Panc1 (cell line): Measurements from ENCODE around the gene MMAB. TPM values are rescaled to one million over a fixed set of nuclear protein-coding genes. Genes with fewer than 3 reads are reported as not detected.

ENCODE experiments used
- ATAC-seq: fragments of 200-7000 bp; cut with Tn5 transposase; 2 replicates; pipeline ENCODE4 v1.9.1; 2020; ENCODE audit warnings: mild to moderate bottlenecking, moderate library complexity
- BruUV-seq: library from RNA; stranded (reverse); fragments of 400-500 nt; replicated peaks from 2 replicates; lab custom pipeline; 2021; lab: Mats Ljungman, UMichigan
- CTCF ChIA-PET: fragments of 300-600 bp; sonication (Branson Sonifier 250); formaldehyde crosslinking; loops from one replicate; lab custom pipeline; 2022; ENCODE audit warnings: antibody characterized with exemption; lab: Charles Lee
- POLR2A ChIA-PET: fragments of 300-600 bp; sonication (Branson Sonifier 250); formaldehyde crosslinking; loops from one replicate; lab custom pipeline; 2022; ENCODE audit warnings: antibody characterized with exemption; lab: Charles Lee
- DNase-seq: peaks from one replicate; pipeline ENCODE4 v3.0.0-alpha.2; 2010; ENCODE audit warnings: low read depth, low spot score
- H3K27ac ChIP-seq: 2 replicates; pipeline ENCODE4 v1.5.1; 2011; ENCODE audit warnings: mild to moderate bottlenecking, low read length, inconsistent platforms
- H3K27me3 ChIP-seq: fragments of 200-500 bp; sonication (Bioruptor generic); 2 replicates; pipeline ENCODE4 v1.6.0; 2014; ENCODE audit warnings: low read length, inconsistent platforms; ENCODE audit not compliant: control insufficient read depth, insufficient read depth
- H3K36me3 ChIP-seq: fragments of 200-500 bp; sonication (Bioruptor generic); 2 replicates; pipeline ENCODE4 v1.5.1; 2014; ENCODE audit warnings: inconsistent platforms, mild to moderate bottlenecking, low read length, moderate library complexity; ENCODE audit not compliant: control insufficient read depth, insufficient read depth
- H3K4me1 ChIP-seq: 2 replicates; pipeline ENCODE4 v1.5.1; 2011; ENCODE audit warnings: inconsistent platforms, mild to moderate bottlenecking, low read length, moderate library complexity; ENCODE audit not compliant: control insufficient read depth, insufficient read depth
- H3K4me3 ChIP-seq, 2 experiments: 2 replicates each; pipeline ENCODE4 v1.5.1; 2011 to 2012; ENCODE audit warnings: low read depth in 2 of 2, low read length in 2 of 2, mild to moderate bottlenecking in 2 of 2, inconsistent platforms in 1 of 2, moderate library complexity in 1 of 2
- H3K9me3 ChIP-seq: fragments of 200-500 bp; sonication (Bioruptor generic); 2 replicates; pipeline ENCODE4 v1.5.1; 2014; ENCODE audit warnings: low read depth, mild to moderate bottlenecking, inconsistent platforms, low read length, moderate library complexity; ENCODE audit not compliant: control insufficient read depth, insufficient read depth
- POLR2AphosphoS5 ChIP-seq: IDR thresholded peaks from 2 replicates; pipeline ENCODE4 v1.6.1; 2012; ENCODE audit warnings: mild to moderate bottlenecking, low read depth, low read length, moderate library complexity
- SIN3A ChIP-seq: IDR thresholded peaks from 2 replicates; pipeline ENCODE4 v1.6.1; 2012; ENCODE audit warnings: low read depth, mild to moderate bottlenecking, low read length, moderate library complexity, borderline replicate concordance; ENCODE audit not compliant: insufficient read depth
- TCF7L2 ChIP-seq: IDR thresholded peaks from 2 replicates; pipeline ENCODE4 v1.6.1; 2011; ENCODE audit warnings: mild to moderate bottlenecking, low read depth, low read length, inconsistent platforms
- in situ Hi-C: cut with HindIII; loops from 2 replicates; pipeline ENCODE4 v1.10.0; 2016; ENCODE audit warnings: low sequenced_read_pairs, low pct_unique_long_range_greater_than_20kb
- intact Hi-C: fragments of 100-400 bp; cut with micrococcal nuclease; formaldehyde crosslinking; loops from one replicate; pipeline ENCODE4 v1.10.0; 2022; ENCODE audit not compliant: unreplicated experiment
- total RNA-seq: library from RNA; stranded (reverse); gene quantifications from one replicate; pipeline ENCODE4 v1.2.1, GENCODE V29; 2021; ENCODE audit not compliant: unreplicated experiment
- TF ChIP-seq, protein P1 (sequence below): fragments of 450-650 bp; IDR thresholded peaks from 2 replicates; pipeline ENCODE4 v1.5.1; 2017; ENCODE audit warnings: mild to moderate bottlenecking
- TF ChIP-seq, protein P2 (sequence below), 2 experiments: IDR thresholded peaks; 2 replicates each; pipeline ENCODE4 v1.6.1; 2011 to 2012; ENCODE audit warnings: low read depth in 2 of 2, control low read depth in 1 of 2, low read length in 1 of 2, mild to moderate bottlenecking in 1 of 2, moderate library complexity in 1 of 2; ENCODE audit not compliant: insufficient read depth in 1 of 2

The MMAB gene
- total RNA-seq, 1 experiment from 2014 or later: 58.6 TPM

DNA sequence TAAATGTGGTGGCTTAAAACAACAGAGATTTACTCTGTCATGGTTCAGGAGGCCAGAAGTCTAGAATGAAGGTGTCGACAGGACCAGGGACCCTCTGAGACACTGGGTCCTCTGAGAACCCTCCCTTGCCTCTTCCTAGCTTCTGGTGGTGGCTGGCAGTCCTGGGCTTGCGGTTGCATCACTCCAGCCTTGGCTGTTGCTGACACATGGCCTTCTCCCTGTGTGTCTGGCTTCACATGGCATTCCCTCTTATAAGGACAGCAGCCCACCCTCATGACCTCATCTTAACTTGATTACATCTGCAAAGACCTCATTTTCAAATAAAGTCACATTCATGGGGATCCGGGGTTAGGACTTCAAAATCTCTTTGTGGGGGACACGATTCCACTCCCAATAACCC is 37.2 kb upstream of the MMAB start:
- ATAC-seq: no peak
- intact Hi-C loops: loop anchor here (1.0 kb wide), 1 partner anchor 22 kb away; no protein-coding TSS in a partner anchor
- no peak for DNase-seq
- Histone ChIP-seq H3K4me1 (no peaks in the 10 kb centered on the region), H3K27me3 (peaks cover 4% of the 10 kb centered on the region), H3K27ac (no peak overlapping the region), H3K9me3 (no peaks in the 10 kb centered on the region), H3K4me3 (no peak overlapping the region), H3K36me3 (no peaks in the 10 kb centered on the region)
- CTCF ChIA-PET: no interaction called here
- TF ChIP-seq, protein P1, sequence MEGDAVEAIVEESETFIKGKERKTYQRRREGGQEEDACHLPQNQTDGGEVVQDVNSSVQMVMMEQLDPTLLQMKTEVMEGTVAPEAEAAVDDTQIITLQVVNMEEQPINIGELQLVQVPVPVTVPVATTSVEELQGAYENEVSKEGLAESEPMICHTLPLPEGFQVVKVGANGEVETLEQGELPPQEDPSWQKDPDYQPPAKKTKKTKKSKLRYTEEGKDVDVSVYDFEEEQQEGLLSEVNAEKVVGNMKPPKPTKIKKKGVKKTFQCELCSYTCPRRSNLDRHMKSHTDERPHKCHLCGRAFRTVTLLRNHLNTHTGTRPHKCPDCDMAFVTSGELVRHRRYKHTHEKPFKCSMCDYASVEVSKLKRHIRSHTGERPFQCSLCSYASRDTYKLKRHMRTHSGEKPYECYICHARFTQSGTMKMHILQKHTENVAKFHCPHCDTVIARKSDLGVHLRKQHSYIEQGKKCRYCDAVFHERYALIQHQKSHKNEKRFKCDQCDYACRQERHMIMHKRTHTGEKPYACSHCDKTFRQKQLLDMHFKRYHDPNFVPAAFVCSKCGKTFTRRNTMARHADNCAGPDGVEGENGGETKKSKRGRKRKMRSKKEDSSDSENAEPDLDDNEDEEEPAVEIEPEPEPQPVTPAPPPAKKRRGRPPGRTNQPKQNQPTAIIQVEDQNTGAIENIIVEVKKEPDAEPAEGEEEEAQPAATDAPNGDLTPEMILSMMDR: no peak
- TF ChIP-seq TCF7L2: no peak
- no peak for TF ChIP-seq POLR2AphosphoS5
- TF ChIP-seq, protein P2, sequence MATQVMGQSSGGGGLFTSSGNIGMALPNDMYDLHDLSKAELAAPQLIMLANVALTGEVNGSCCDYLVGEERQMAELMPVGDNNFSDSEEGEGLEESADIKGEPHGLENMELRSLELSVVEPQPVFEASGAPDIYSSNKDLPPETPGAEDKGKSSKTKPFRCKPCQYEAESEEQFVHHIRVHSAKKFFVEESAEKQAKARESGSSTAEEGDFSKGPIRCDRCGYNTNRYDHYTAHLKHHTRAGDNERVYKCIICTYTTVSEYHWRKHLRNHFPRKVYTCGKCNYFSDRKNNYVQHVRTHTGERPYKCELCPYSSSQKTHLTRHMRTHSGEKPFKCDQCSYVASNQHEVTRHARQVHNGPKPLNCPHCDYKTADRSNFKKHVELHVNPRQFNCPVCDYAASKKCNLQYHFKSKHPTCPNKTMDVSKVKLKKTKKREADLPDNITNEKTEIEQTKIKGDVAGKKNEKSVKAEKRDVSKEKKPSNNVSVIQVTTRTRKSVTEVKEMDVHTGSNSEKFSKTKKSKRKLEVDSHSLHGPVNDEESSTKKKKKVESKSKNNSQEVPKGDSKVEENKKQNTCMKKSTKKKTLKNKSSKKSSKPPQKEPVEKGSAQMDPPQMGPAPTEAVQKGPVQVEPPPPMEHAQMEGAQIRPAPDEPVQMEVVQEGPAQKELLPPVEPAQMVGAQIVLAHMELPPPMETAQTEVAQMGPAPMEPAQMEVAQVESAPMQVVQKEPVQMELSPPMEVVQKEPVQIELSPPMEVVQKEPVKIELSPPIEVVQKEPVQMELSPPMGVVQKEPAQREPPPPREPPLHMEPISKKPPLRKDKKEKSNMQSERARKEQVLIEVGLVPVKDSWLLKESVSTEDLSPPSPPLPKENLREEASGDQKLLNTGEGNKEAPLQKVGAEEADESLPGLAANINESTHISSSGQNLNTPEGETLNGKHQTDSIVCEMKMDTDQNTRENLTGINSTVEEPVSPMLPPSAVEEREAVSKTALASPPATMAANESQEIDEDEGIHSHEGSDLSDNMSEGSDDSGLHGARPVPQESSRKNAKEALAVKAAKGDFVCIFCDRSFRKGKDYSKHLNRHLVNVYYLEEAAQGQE (IDR thresholded peaks at IDR 0.05; ENCODE audit: insufficient read depth in 1 of 2, low read depth in 2 of 2, low read length in 1 of 2): no peak
- no peak for TF ChIP-seq SIN3A
- in situ Hi-C loops: no loop called here
- no TSS peak for BruUV-seq
- POLR2A ChIA-PET: interaction anchor here (0.6 kb wide), 1 partner anchor 72 kb away, joined by 3 read pairs; no protein-coding TSS in a partner anchor

DNA sequence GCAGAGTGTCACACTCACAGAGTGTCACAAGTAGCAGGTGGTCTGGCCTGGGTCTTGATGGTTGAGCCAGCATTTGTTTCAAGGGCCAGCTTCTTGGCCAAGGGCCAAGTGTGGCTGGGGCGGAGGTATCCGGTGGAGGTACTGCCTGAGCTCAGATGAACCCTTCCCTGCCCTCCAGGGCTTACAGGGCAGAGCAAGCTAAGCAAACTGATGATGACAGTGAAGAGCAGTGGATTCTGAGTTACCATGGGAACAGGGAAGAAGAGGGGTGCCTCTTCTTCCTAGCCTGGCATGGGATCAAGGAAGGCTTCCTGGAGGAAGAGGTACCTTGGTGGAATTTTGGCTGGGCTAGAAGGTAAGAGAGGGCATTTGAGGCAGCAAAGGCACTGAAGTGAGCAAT is 36.0 kb upstream of the MMAB start:
- no peak for ATAC-seq
- TF ChIP-seq SIN3A: no peak
- no peak for TF ChIP-seq TCF7L2
- ChIA-PET CTCF (no interaction called here), POLR2A (no interaction called here)
- DNase-seq: no peak
- BruUV-seq: no TSS peak
- intact Hi-C loops (no loop called here), in situ Hi-C loops (no loop called here)
- Histone ChIP-seq H3K4me3 (no peak overlapping the region), H3K27ac (no peak overlapping the region), H3K4me1 (no peaks in the 10 kb centered on the region), H3K27me3 (peaks cover 4% of the 10 kb centered on the region), H3K36me3 (no peaks in the 10 kb centered on the region), H3K9me3 (no peaks in the 10 kb centered on the region)

DNA sequence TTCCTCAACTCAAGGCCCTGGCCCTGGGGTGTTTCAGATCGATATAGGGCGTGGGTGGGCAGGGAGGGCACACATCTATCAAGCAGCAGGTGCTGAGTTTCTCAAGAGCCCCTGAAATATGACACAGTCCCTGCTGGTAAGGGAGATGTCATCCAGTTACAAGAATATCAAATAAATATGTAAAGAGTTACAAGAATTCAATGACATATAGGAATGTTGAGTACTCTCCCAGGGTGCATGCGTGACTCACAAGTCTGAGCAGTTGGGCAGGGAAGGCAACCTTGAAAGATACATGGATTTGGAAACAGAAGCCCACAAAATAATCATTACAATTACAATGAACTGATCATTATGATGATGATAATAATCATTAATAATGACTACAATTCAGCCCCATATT is 35.5 kb upstream of the MMAB start:
- in situ Hi-C loops (no loop called here), intact Hi-C loops (no loop called here)
- H3K4me3 ChIP-seq: no peak overlapping the region
- TF ChIP-seq SIN3A (no peak), POLR2AphosphoS5 (no peak), TCF7L2 (no peak)
- TF ChIP-seq, protein P1: no peak
- TF ChIP-seq, protein P2 (IDR thresholded peaks at IDR 0.05; ENCODE audit: insufficient read depth in 1 of 2, low read depth in 2 of 2, low read length in 1 of 2): no peak
- no peaks in the 10 kb centered on the region for H3K4me1 ChIP-seq
- no peak overlapping the region for H3K27ac ChIP-seq
- BruUV-seq: no TSS peak
- ChIA-PET CTCF (no interaction called here), POLR2A (no interaction called here)
- H3K36me3 ChIP-seq: no peaks in the 10 kb centered on the region
- H3K9me3 ChIP-seq: no peaks in the 10 kb centered on the region
- DNase-seq (no peak), ATAC-seq (no peak)
- H3K27me3 ChIP-seq: peaks cover 2% of the 10 kb centered on the region
